HepG2 (cell line): ENCODE results near the gene DZIP1L. TPM values are rescaled to one million over a fixed set of nuclear protein-coding genes. Genes with fewer than 3 reads are reported as not detected.
"Not testable (repeated sequence)": the region's sequence is repeated elsewhere in the genome, so short reads cannot be mapped to it uniquely, and the experiment has no call there.

Source experiments
- ATAC-seq: fragments of 200-7000 bp; cut with Tn5 transposase; 3 replicates; pipeline ENCODE4 v1.9.1; 2020; ENCODE audit warnings: mild to moderate bottlenecking, moderate library complexity
- BruUV-seq: library from RNA; stranded (reverse); fragments of 400-500 nt; replicated peaks from 2 replicates; lab custom pipeline; 2021; lab: Mats Ljungman, UMichigan
- CTCF ChIA-PET: fragments of 300-600 bp; formaldehyde crosslinking; extraction: SDS; loops from one replicate; lab custom pipeline; 2021; ENCODE audit warnings: low total read pairs, inconsistent platforms, low intra/inter-chr PET ratio; lab: Yijun Ruan, JAX
- POLR2A ChIA-PET: fragments of 350-600 bp; sonication (Branson Sonifier 250); formaldehyde crosslinking; loops from one replicate; lab custom pipeline; 2020; ENCODE audit warnings: antibody characterized with exemption, inconsistent platforms; lab: Yijun Ruan, JAX
- DNase-seq: peaks from one replicate; pipeline ENCODE4 v3.0.0-alpha.2; 2015; ENCODE audit warnings: low spot score
- FAIRE-seq: peaks from 3 replicates; lab custom pipeline; 2011; peaks lifted over from hg19 to GRCh38; lab: Jason Lieb, UNC
- H2AFZ ChIP-seq: one replicate; pipeline ENCODE4 v1.6.1; 2011; ENCODE audit warnings: low read length, inconsistent platforms
- H3K27ac ChIP-seq: fragments of 300-600 bp; 3 replicates; pipeline ENCODE4 v1.8.0; 2011; ENCODE audit warnings: mixed run types, mild to moderate bottlenecking, mixed read lengths, low read length, inconsistent platforms; ENCODE audit not compliant: insufficient read depth; ENCODE audit errors: extremely low read length
- H3K27me3 ChIP-seq, 2 experiments: fragments of 200-600 bp in 1 of 2; 2 replicates in 1 of 2; 3 replicates in 1 of 2; pipeline versions ENCODE4 v1.6.0 to v1.8.0; 2011; ENCODE audit warnings: low read length in 2 of 2, mild to moderate bottlenecking in 2 of 2, moderate library complexity in 2 of 2, inconsistent platforms in 1 of 2; ENCODE audit not compliant: insufficient read depth in 2 of 2, control insufficient read depth in 1 of 2
- H3K36me3 ChIP-seq, 2 experiments: fragments of 200-600 bp in 1 of 2; replicated peaks in 1 of 2; 2 replicates in 1 of 2; 3 replicates in 1 of 2; pipeline versions ENCODE4 v1.5.1 to v1.8.0; 2011; ENCODE audit warnings: low read length in 2 of 2, inconsistent platforms in 1 of 2; ENCODE audit not compliant: insufficient read depth in 2 of 2, control insufficient read depth in 1 of 2
- H3K4me1 ChIP-seq: 2 replicates; pipeline ENCODE4 v1.5.1; 2012; ENCODE audit warnings: low read length, inconsistent platforms; ENCODE audit not compliant: insufficient read depth
- H3K4me2 ChIP-seq: 2 replicates; pipeline ENCODE4 v1.6.0; 2011; ENCODE audit warnings: low read depth, low read length, inconsistent platforms
- H3K4me3 ChIP-seq, 3 experiments: fragments of 200-600 bp in 1 of 3; sonication (generic), shearing (Covaris generic) in 1 of 3; replicated peaks in 1 of 3; 2 replicates each; pipeline ENCODE4 v1.5.1; 2011 to 2016; ENCODE audit warnings: low read length in 3 of 3, inconsistent platforms in 2 of 3, low read depth in 2 of 3, mild to moderate bottlenecking in 2 of 3, control low read depth in 1 of 3, mixed read lengths in 1 of 3; ENCODE audit not compliant: insufficient read depth in 1 of 3
- H3K79me2 ChIP-seq: one replicate; pipeline ENCODE4 v1.6.1; 2011; ENCODE audit warnings: low read length, inconsistent platforms; ENCODE audit not compliant: insufficient read depth
- H3K9ac ChIP-seq: 2 replicates; pipeline ENCODE4 v1.6.0; 2011; ENCODE audit warnings: mild to moderate bottlenecking, low read depth, low read length, inconsistent platforms; ENCODE audit not compliant: insufficient read depth
- H3K9me3 ChIP-seq: 2 replicates; pipeline ENCODE4 v1.5.1; 2012; ENCODE audit warnings: mild to moderate bottlenecking, low read length
- H4K20me1 ChIP-seq: 2 replicates; pipeline ENCODE4 v1.6.0; 2011; ENCODE audit warnings: inconsistent platforms, mild to moderate bottlenecking, low read length, moderate library complexity; ENCODE audit not compliant: insufficient read depth
- CTCF ChIP-seq: sonication (generic); formaldehyde crosslinking; IDR thresholded peaks from 2 replicates; pipeline ENCODE4 v1.5.0; 2020; ENCODE audit warnings: mild to moderate bottlenecking, missing genetic modification reagents, moderate library complexity
- GRHL1 ChIP-seq: sonication (generic); formaldehyde crosslinking; conservative IDR thresholded peaks from 2 replicates; pipeline ENCODE4 v1.8.0; 2022; ENCODE audit warnings: missing genetic modification reagents
- IKZF1 ChIP-seq: fragments of 450-650 bp; IDR thresholded peaks from 2 replicates; pipeline ENCODE4 v1.7.1; 2016
- MXI1 ChIP-seq: IDR thresholded peaks from 3 replicates; pipeline ENCODE4 v1.6.1; 2012; ENCODE audit warnings: low read depth, low read length, inconsistent platforms, borderline replicate concordance
- RELA ChIP-seq: sonication (generic); formaldehyde crosslinking; IDR thresholded peaks from 2 replicates; pipeline ENCODE4 v1.4.0; 2020; ENCODE audit warnings: missing genetic modification reagents
- SNAPC2 ChIP-seq: sonication (generic); formaldehyde crosslinking; IDR thresholded peaks from 2 replicates; pipeline ENCODE4 v1.8.1; 2022; ENCODE audit warnings: mild to moderate bottlenecking, missing genetic modification reagents
- ZBTB33 ChIP-seq: sonication (generic); formaldehyde crosslinking; IDR thresholded peaks from 2 replicates; pipeline ENCODE4 v1.4.0; 2020; ENCODE audit warnings: missing genetic modification reagents
- ZNF33A ChIP-seq: sonication (generic); formaldehyde crosslinking; IDR thresholded peaks from 2 replicates; pipeline ENCODE4 v1.5.1; 2020; ENCODE audit warnings: missing genetic modification reagents, mild to moderate bottlenecking, moderate library complexity, borderline replicate concordance
- ZUFSP ChIP-seq: sonication (generic); formaldehyde crosslinking; IDR thresholded peaks from 2 replicates; pipeline ENCODE4 v1.9.0; 2021; ENCODE audit warnings: missing genetic modification reagents, mild to moderate bottlenecking, borderline replicate concordance
- WGBS: methylation state at CpG from one replicate; pipeline ENCODE4 v1.1.6; 2017; ENCODE audit warnings: low lambda C conversion rate; 5-methylcytosine and 5-hydroxymethylcytosine counted together
- in situ Hi-C: cut with HindIII; loops from 2 replicates; pipeline ENCODE4 v1.10.0; 2017; ENCODE audit warnings: low pct_unique_long_range_greater_than_20kb; ENCODE audit not compliant: extremely low pct_ligation_motif_present
- intact Hi-C: fragments of 100-400 bp; cut with micrococcal nuclease; formaldehyde crosslinking; loops from one replicate; pipeline ENCODE4 v1.10.0; 2022; ENCODE audit not compliant: unreplicated experiment
- polyA plus RNA-seq, 8 experiments: library from polyadenylated mRNA; depleted of rRNA in 3 of 8; stranded (reverse) in 7 of 8; unstranded in 1 of 8; fragments of >200 nt; fragmentation: Illumina TruSeq in 4 of 8; extraction: Trizol in 4 of 8; gene quantifications; 2 replicates each; pipeline versions ENCODE4 v1.2.1 to v1.2.3, GENCODE V29; 2011 to 2016; ENCODE audit warnings: low read depth in 4 of 8, missing spikeins in 1 of 8, mixed read lengths in 1 of 8; ENCODE audit not compliant: insufficient read depth in 1 of 8
- total RNA-seq, 5 experiments: library from RNA; depleted of rRNA; stranded (reverse); fragments of >200 nt; fragmentation: Illumina TruSeq; extraction: Trizol; gene quantifications; 2 replicates each; pipeline ENCODE4 v1.2.3, GENCODE V29; 2016; ENCODE audit warnings: low read depth in 1 of 5

The DZIP1L gene
- total and polyA plus RNA-seq, 2 of the 13 experiments (the other 11 are each of a cell fraction or from before 2014, with no cell fraction given), result 0.90 to 1.2 TPM

- H2AFZ ChIP-seq, FAIRE-seq, H4K20me1 ChIP-seq, CTCF ChIA-PET, H3K4me1 ChIP-seq, H3K79me2 ChIP-seq, POLR2A ChIA-PET, H3K9ac ChIP-seq, H3K36me3 ChIP-seq, BruUV-seq, in situ Hi-C loops, H3K27ac ChIP-seq, DNase-seq, H3K27me3 ChIP-seq, intact Hi-C loops, H3K4me2 ChIP-seq, H3K9me3 ChIP-seq, H3K4me3 ChIP-seq: not testable (repeated sequence)
- peak; percentile 50; the same call in 1 of the 3 replicates for ATAC-seq
- peak; percentile 43 for TF ChIP-seq CTCF (CRISPR knock-in tag)
- WGBS, result 87% methylated on average over 11 of the region's 22 CpGs
Measured at GRCh38 chr3:138101351-138101940, 14.0 kb downstream of the DZIP1L start.

GRCh38 chr3:138099417-138099816 is 16.0 kb downstream of the DZIP1L start:
- no peaks in the 10 kb centered on the region for H3K27me3 ChIP-seq
- no peak for ATAC-seq
- H3K36me3 ChIP-seq, result no peaks in the 10 kb centered on the region; a peak in 1 of 5 replicates
- H3K27ac ChIP-seq, result no peak overlapping the region
- H3K4me1 ChIP-seq, result no peaks in the 10 kb centered on the region
- BruUV-seq, result no TSS peak
- DNase-seq, result no peak
- H3K4me3 ChIP-seq, result no peak overlapping the region
- no peak overlapping the region for H3K4me2 ChIP-seq
- no peaks in the 10 kb centered on the region for H3K79me2 ChIP-seq
- FAIRE-seq, result no peak
- CTCF ChIA-PET, result no interaction called here
- in situ Hi-C loops, result no loop called here
- H2AFZ ChIP-seq, result no peak overlapping the region
- H4K20me1 ChIP-seq, result no peaks in the 10 kb centered on the region
- no peak overlapping the region for H3K9ac ChIP-seq
- intact Hi-C loops, result no loop called here
- POLR2A ChIA-PET, result no interaction called here
- H3K9me3 ChIP-seq, result no peaks in the 10 kb centered on the region
- TF ChIP-seq IKZF1 (no peak), RELA (CRISPR knock-in tag) (no peak), ZUFSP (CRISPR knock-in tag) (no peak), MXI1 (no peak), ZBTB33 (CRISPR knock-in tag) (no peak), ZNF33A (CRISPR knock-in tag) (no peak), GRHL1 (CRISPR knock-in tag) (no peak), SNAPC2 (CRISPR knock-in tag) (no peak)
